WTC11 (cell line): ENCODE data around the gene DDR2. TPM values are rescaled to one million over a fixed set of nuclear protein-coding genes. Genes with fewer than 3 reads are reported as not detected.

ENCODE experiments used
- ATAC-seq: fragments of 200-7000 bp; cut with Tn5 transposase; 2 replicates; pipeline ENCODE4 v1.10.0; 2021; ENCODE audit warnings: mild to moderate bottlenecking, moderate library complexity
- CTCF ChIA-PET: fragments of 300-600 bp; sonication (Branson Sonifier 250); formaldehyde crosslinking; loops from one replicate; lab custom pipeline; 2021; ENCODE audit warnings: antibody characterized with exemption; lab: Charles Lee
- POLR2A ChIA-PET: fragments of 350-600 bp; sonication (Branson Sonifier 250); formaldehyde crosslinking; loops from one replicate; lab custom pipeline; 2021; ENCODE audit warnings: antibody characterized with exemption; lab: Charles Lee
- DNase-seq: peaks from one replicate; pipeline ENCODE4 v3.0.0; 2021; ENCODE audit warnings: low spot score
- H3K27ac Mint-ChIP-seq: 2 replicates; pipeline ENCODE4 v1.8.0; 2021; ENCODE audit warnings: mixed read lengths
- H3K27me3 Mint-ChIP-seq: 2 replicates; pipeline ENCODE4 v1.8.0; 2021; ENCODE audit warnings: low read depth, mild to moderate bottlenecking, moderate library complexity, mixed read lengths
- H3K36me3 Mint-ChIP-seq: 2 replicates; pipeline ENCODE4 v1.8.0; 2021; ENCODE audit warnings: mixed read lengths
- H3K4me1 Mint-ChIP-seq: 2 replicates; pipeline ENCODE4 v1.8.0; 2022; ENCODE audit warnings: mixed read lengths
- H3K4me3 Mint-ChIP-seq: 2 replicates; pipeline ENCODE4 v1.8.0; 2021; ENCODE audit warnings: mild to moderate bottlenecking, moderate library complexity, mixed read lengths
- H3K9me3 Mint-ChIP-seq: 2 replicates; pipeline ENCODE4 v1.8.0; 2021; ENCODE audit warnings: mixed read lengths
- AR ChIP-seq: fragments of 250-450 bp; sonication (Bioruptor Pico); IDR thresholded peaks from 2 replicates; pipeline ENCODE4 v1.9.0; 2021; ENCODE audit warnings: mild to moderate bottlenecking
- ATF2 ChIP-seq: sonication (generic); formaldehyde crosslinking; IDR thresholded peaks from 2 replicates; pipeline ENCODE4 v1.8.1; 2022; ENCODE audit warnings: low read depth, missing genetic modification reagents, borderline replicate concordance
- E2F5 ChIP-seq: sonication (generic); formaldehyde crosslinking; IDR thresholded peaks from 2 replicates; pipeline ENCODE4 v1.8.1; 2022; ENCODE audit warnings: mild to moderate bottlenecking, moderate library complexity, missing genetic modification reagents
- ELF4 ChIP-seq: sonication (generic); formaldehyde crosslinking; IDR thresholded peaks from 2 replicates; pipeline ENCODE4 v1.8.1; 2022; ENCODE audit warnings: low read depth, mild to moderate bottlenecking, moderate library complexity, missing genetic modification reagents
- FOXP4 ChIP-seq: sonication (generic); formaldehyde crosslinking; IDR thresholded peaks from 2 replicates; pipeline ENCODE4 v1.8.0; 2022; ENCODE audit warnings: mild to moderate bottlenecking, missing genetic modification reagents
- GTF2I ChIP-seq: fragments of 250-450 bp; sonication (Bioruptor Pico); conservative IDR thresholded peaks from 2 replicates; pipeline ENCODE4 v1.4.0; 2021; ENCODE audit warnings: mild to moderate bottlenecking
- HMGXB4 ChIP-seq: sonication (generic); formaldehyde crosslinking; IDR thresholded peaks from 2 replicates; pipeline ENCODE4 v1.8.1; 2023; ENCODE audit warnings: mild to moderate bottlenecking, moderate library complexity, missing genetic modification reagents
- JAZF1 ChIP-seq: fragments of 250-450 bp; sonication (Bioruptor Pico); IDR thresholded peaks from 2 replicates; pipeline ENCODE4 v1.9.0; 2021; ENCODE audit warnings: moderate library complexity, mild to moderate bottlenecking, inconsistent platforms
- NR2C2 ChIP-seq: sonication (generic); formaldehyde crosslinking; IDR thresholded peaks from 2 replicates; pipeline ENCODE4 v1.8.0; 2022; ENCODE audit warnings: mild to moderate bottlenecking, missing genetic modification reagents
- PREB ChIP-seq: sonication (generic); formaldehyde crosslinking; IDR thresholded peaks from 2 replicates; pipeline ENCODE4 v1.8.1; 2022; ENCODE audit warnings: mild to moderate bottlenecking, missing genetic modification reagents, moderate library complexity, borderline replicate concordance
- PRRX2 ChIP-seq: fragments of 250-450 bp; sonication (Bioruptor Pico); IDR thresholded peaks from 2 replicates; pipeline ENCODE4 v1.8.0; 2021; ENCODE audit warnings: mild to moderate bottlenecking
- TEAD1 ChIP-seq: sonication (generic); formaldehyde crosslinking; IDR thresholded peaks from 2 replicates; pipeline ENCODE4 v1.8.0; 2022; ENCODE audit warnings: mild to moderate bottlenecking, missing genetic modification reagents
- USF1 ChIP-seq: sonication (generic); formaldehyde crosslinking; IDR thresholded peaks from 2 replicates; pipeline ENCODE4 v1.8.0; 2022; ENCODE audit warnings: mild to moderate bottlenecking, missing genetic modification reagents
- USF2 ChIP-seq: sonication (generic); formaldehyde crosslinking; IDR thresholded peaks from 2 replicates; pipeline ENCODE4 v1.8.1; 2023; ENCODE audit warnings: mild to moderate bottlenecking, missing genetic modification reagents, moderate library complexity
- ZBTB21 ChIP-seq: sonication (generic); formaldehyde crosslinking; IDR thresholded peaks from 2 replicates; pipeline ENCODE4 v1.8.1; 2023; ENCODE audit warnings: mild to moderate bottlenecking, missing genetic modification reagents, borderline replicate concordance
- ZNF121 ChIP-seq: sonication (generic); formaldehyde crosslinking; IDR thresholded peaks from 2 replicates; pipeline ENCODE4 v1.8.0; 2023; ENCODE audit warnings: missing genetic modification reagents
- ZNF425 ChIP-seq: fragments of 250-450 bp; sonication (Bioruptor Pico); conservative IDR thresholded peaks from 2 replicates; pipeline ENCODE4 v1.9.0; 2021; ENCODE audit warnings: mild to moderate bottlenecking
- ZNF512 ChIP-seq: sonication (generic); formaldehyde crosslinking; IDR thresholded peaks from 2 replicates; pipeline ENCODE4 v1.8.1; 2022; ENCODE audit warnings: missing genetic modification reagents, borderline replicate concordance
- total RNA-seq: library from RNA; stranded (reverse); gene quantifications from 3 replicates; pipeline ENCODE4 v1.2.3, GENCODE V29; 2021

Gene DDR2
- total RNA-seq, 1 experiment from 2014 or later = 0.85 TPM

- no peaks in the 10 kb centered on the region for H3K36me3 Mint-ChIP-seq
- DNase-seq (no peak), ATAC-seq (no peak)
- no peaks in the 10 kb centered on the region for H3K27me3 Mint-ChIP-seq
- no peaks in the 10 kb centered on the region for H3K4me1 Mint-ChIP-seq
- no peaks in the 10 kb centered on the region for H3K9me3 Mint-ChIP-seq
- CTCF ChIA-PET = no interaction called here
- H3K27ac Mint-ChIP-seq = no peak overlapping the region
- POLR2A ChIA-PET = no interaction called here
- no peak for TF ChIP-seq USF2 (CRISPR knock-in tag)
- TF ChIP-seq FOXP4 = no peak
- no peak for TF ChIP-seq USF1 (CRISPR knock-in tag)
- TF ChIP-seq JAZF1 (CRISPR knock-in tag) = no peak
- TF ChIP-seq ATF2 (CRISPR knock-in tag) = no peak
- TF ChIP-seq E2F5 (CRISPR knock-in tag) = no peak
- TF ChIP-seq ELF4 = no peak
- no peak for TF ChIP-seq ZNF425 (CRISPR knock-in tag)
- TF ChIP-seq, all 79 proteins: peak for 0
- H3K4me3 Mint-ChIP-seq = no peak overlapping the region
These were observed 87.4 kb downstream of the DDR2 start for GRCh38 chr1:162719678-162720077.

GRCh38 chr1:162720996-162721395 lies 88.7 kb downstream of the DDR2 start:
- H3K36me3 Mint-ChIP-seq = no peaks in the 10 kb centered on the region
- H3K27ac Mint-ChIP-seq = no peak overlapping the region
- H3K27me3 Mint-ChIP-seq = no peaks in the 10 kb centered on the region
- no peak overlapping the region for H3K4me3 Mint-ChIP-seq
- no peaks in the 10 kb centered on the region for H3K4me1 Mint-ChIP-seq
- ChIA-PET POLR2A (no interaction called here), CTCF (no interaction called here)
- DNase-seq = no peak
- ATAC-seq = no peak
- H3K9me3 Mint-ChIP-seq = no peaks in the 10 kb centered on the region
- TF ChIP-seq USF2 (CRISPR knock-in tag) (no peak), GTF2I (no peak), PREB (no peak), NR2C2 (CRISPR knock-in tag) (no peak), HMGXB4 (CRISPR knock-in tag) (no peak), ZNF512 (no peak), AR (CRISPR knock-in tag) (no peak), TEAD1 (CRISPR knock-in tag) (no peak), ZBTB21 (CRISPR knock-in tag) (no peak), PRRX2 (CRISPR knock-in tag) (no peak), ZNF121 (no peak)
